ENCODE results near the gene SNX30.

DNA sequence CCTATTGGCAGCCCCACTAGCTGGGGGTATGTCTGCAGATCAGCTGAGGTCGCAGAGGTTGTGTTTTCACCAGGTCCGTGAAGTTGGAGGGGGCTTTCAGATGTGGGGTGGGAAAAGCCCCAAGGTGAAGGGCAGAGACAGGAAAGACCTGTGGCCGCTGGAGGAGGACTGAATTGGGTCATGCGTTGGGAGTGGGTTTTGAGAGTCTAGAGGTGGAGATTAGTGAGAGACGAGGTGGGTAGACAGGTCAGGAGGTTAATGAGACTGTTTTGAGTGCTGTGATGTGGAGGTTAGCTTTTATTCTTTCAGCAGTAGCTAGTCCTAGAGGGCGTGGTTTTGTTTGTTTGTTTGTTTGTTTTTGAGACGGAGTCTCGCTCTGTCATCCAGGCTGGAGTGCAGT is 10.3 kb downstream of the SNX30 start:
- TF ChIP-seq ELF4 (IDR thresholded peaks at IDR 0.05) (no peak), SP1 (IDR thresholded peaks at IDR 0.05) (no peak), FOXK2 (IDR thresholded peaks at IDR 0.05) (no peak), TARDBP (IDR thresholded peaks at IDR 0.05) (no peak), L3MBTL2 (conservative IDR thresholded peaks at IDR 0.05) (no peak), LEF1 (IDR thresholded peaks at IDR 0.05; ENCODE audit: borderline replicate concordance) (no peak), NFRKB (IDR thresholded peaks at IDR 0.05) (no peak), FOXM1 (IDR thresholded peaks at IDR 0.05; ENCODE audit: borderline replicate concordance) (no peak), SUZ12 (IDR thresholded peaks at IDR 0.05) (no peak)
- TF ChIP-seq, protein P1, sequence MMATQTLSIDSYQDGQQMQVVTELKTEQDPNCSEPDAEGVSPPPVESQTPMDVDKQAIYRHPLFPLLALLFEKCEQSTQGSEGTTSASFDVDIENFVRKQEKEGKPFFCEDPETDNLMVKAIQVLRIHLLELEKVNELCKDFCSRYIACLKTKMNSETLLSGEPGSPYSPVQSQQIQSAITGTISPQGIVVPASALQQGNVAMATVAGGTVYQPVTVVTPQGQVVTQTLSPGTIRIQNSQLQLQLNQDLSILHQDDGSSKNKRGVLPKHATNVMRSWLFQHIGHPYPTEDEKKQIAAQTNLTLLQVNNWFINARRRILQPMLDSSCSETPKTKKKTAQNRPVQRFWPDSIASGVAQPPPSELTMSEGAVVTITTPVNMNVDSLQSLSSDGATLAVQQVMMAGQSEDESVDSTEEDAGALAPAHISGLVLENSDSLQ (IDR thresholded peaks at IDR 0.05): no peak

Measured in HEK293T (cell line).